CD4-positive, alpha-beta T cell treated with Interleukin-4 for 4 hours (primary cell): ENCODE data around the gene TKT.
"Not testable (repeated sequence)": the region's sequence is repeated elsewhere in the genome, so short reads cannot be mapped to it uniquely, and the experiment has no call there.

Experiments
- DNase-seq: peaks from one replicate; pipeline ENCODE4 v3.0.0-alpha.2; 2020

Gene TKT

GRCh38 chr3:53255775-53256703 is at the start of gene TKT:
Gene TKT, minus strand, starts transcription at chr3:53256022. Its CDS starts 80 bp downstream, at chr3:53255942.
- DNase-seq: peak; percentile 76

GRCh38 chr3:53303957-53304356 is 48.1 kb upstream of the TKT start:
- no peak for DNase-seq

- no peak for DNase-seq
These were observed 47.7 kb upstream of the TKT start for GRCh38 chr3:53303549-53303948.

- DNase-seq: no peak
These were observed 45.0 kb upstream of the TKT start for GRCh38 chr3:53300826-53301225.

GRCh38 chr3:53299611-53300023 is 43.8 kb upstream of the TKT start:
- DNase-seq: peak; percentile 59

GRCh38 chr3:53295410-53295809 is 39.6 kb upstream of the TKT start:
- DNase-seq: no peak

GRCh38 chr3:53293867-53294266 is 38.0 kb upstream of the TKT start:
- no peak for DNase-seq

GRCh38 chr3:53288214-53288613 is 32.4 kb upstream of the TKT start:
- DNase-seq: no peak

- DNase-seq: no peak
These were observed 31.4 kb upstream of the TKT start for GRCh38 chr3:53287131-53287629.

GRCh38 chr3:53286727-53287126 is 30.9 kb upstream of the TKT start:
- DNase-seq: no peak

- no peak for DNase-seq
These were observed 26.8 kb upstream of the TKT start for GRCh38 chr3:53282581-53282980.

- DNase-seq: no peak
These were observed 22.8 kb upstream of the TKT start for GRCh38 chr3:53278667-53279066.

- no peak for DNase-seq
These were observed 19.2 kb upstream of the TKT start for GRCh38 chr3:53274938-53275605.

GRCh38 chr3:53273146-53273670 is 17.4 kb upstream of the TKT start:
- no peak for DNase-seq

- no peak for DNase-seq
These were observed 14.4 kb upstream of the TKT start for GRCh38 chr3:53269888-53270880.

GRCh38 chr3:53269193-53269592 is 13.4 kb upstream of the TKT start:
- not testable (repeated sequence) for DNase-seq

GRCh38 chr3:53267766-53268165 is 11.9 kb upstream of the TKT start:
- DNase-seq: no peak

GRCh38 chr3:53264718-53265117 is 8.9 kb upstream of the TKT start:
- no peak for DNase-seq

- no peak for DNase-seq
These were observed 8.1 kb upstream of the TKT start for GRCh38 chr3:53263907-53264306.

- DNase-seq: no peak
These were observed 5.9 kb upstream of the TKT start for GRCh38 chr3:53261712-53262111.

- DNase-seq: no peak
These were observed 4.5 kb upstream of the TKT start for GRCh38 chr3:53260286-53260785.
